ENCODE results near the gene ABCF1. TPM values are rescaled to one million over a fixed set of nuclear protein-coding genes. Genes with fewer than 3 reads are reported as not detected.
"Not testable (repeated sequence)": the region's sequence is repeated elsewhere in the genome, so short reads cannot be mapped to it uniquely, and the experiment has no call there.

The ABCF1 gene
- polyA plus RNA-seq (22.6 to 67.1 TPM (median 30.0 TPM) in 3 replicates), polyA minus RNA-seq (49.7 to 96.2 TPM (median 62.8 TPM) in 3 replicates)
- 76.5 TPM for polyA plus RNA-seq (2011; ENCODE audit: low read depth)
- 33.9 and 38.8 TPM in 2 replicates for polyA plus RNA-seq (2011; cell fraction: cytosol; rRNA removed)
- polyA plus RNA-seq (2011; cell fraction: nucleus; rRNA removed): 64.3 and 73.5 TPM in 2 replicates
- 47.7 and 85.8 TPM in 2 replicates for polyA plus RNA-seq (2012; ENCODE audit: low replicate concordance)
- 42.6 TPM for polyA minus RNA-seq (2011; cell fraction: cytosol; rRNA and poly(A)+ RNA removed)
- polyA minus RNA-seq (2011; cell fraction: nucleus; rRNA and poly(A)+ RNA removed): 31.0 and 46.8 TPM in 2 replicates

GRCh38 chr6:30571075-30571761, at the start of gene ABCF1:
ABCF1 (plus strand) TSS chr6:30571442; CDS start chr6:30571488, 46 bp downstream.
- H3K4me3 ChIP-seq (ENCODE audit: control insufficient read depth in 2 of 3, extremely low read depth in 1 of 3, insufficient read depth in 2 of 3, low read depth in 1 of 3, low read length in 3 of 3): peak within 1 kb of the TSS; percentile 62 to 89 (median 87)
- peak within 1 kb of the TSS; percentile 98 for H3K9ac ChIP-seq (ENCODE audit: control insufficient read depth, extremely low read depth, insufficient read depth, low read length)
- H3K4me2 ChIP-seq (ENCODE audit: control insufficient read depth, extremely low read depth, insufficient read depth, low read depth, low read length): peak within 1 kb of the TSS; percentile 87
- no peaks in the 10 kb centered on the region for H3K27me3 ChIP-seq (ENCODE audit: control insufficient read depth, extremely low read depth, insufficient read depth, low read length)
- dilution Hi-C loops (cut with MboI; ENCODE audit: extremely low pct_ligation_motif_present, low sequenced_read_pairs): no loop called here
- H3K27ac ChIP-seq (ENCODE audit: control insufficient read depth, insufficient read depth, low read length): peak within 1 kb of the TSS; percentile 97
- DNase-seq (ENCODE audit: low read depth, low spot score): peak; percentile 78
- no peaks in the 10 kb centered on the region for H3K9me3 ChIP-seq (ENCODE audit: control insufficient read depth, low read depth, low read length)
- H3K4me1 ChIP-seq (ENCODE audit: control insufficient read depth, extremely low read depth, insufficient read depth, low read length): peaks cover 19% of the 10 kb centered on the region
- H3K79me2 ChIP-seq (ENCODE audit: control insufficient read depth, insufficient read depth, low read length): peaks cover 46% of the 10 kb centered on the region
- H3K36me3 ChIP-seq (ENCODE audit: control insufficient read depth in 2 of 2, extremely low read depth in 1 of 2, insufficient read depth in 2 of 2, low read length in 2 of 2): peaks cover 3 to 10% of the 10 kb centered on the region in 2 experiments
- H2AFZ ChIP-seq (ENCODE audit: control insufficient read depth, low read length): peak within 1 kb of the TSS; percentile 99
- TF ChIP-seq EZH2 (IDR thresholded peaks at IDR 0.05; ENCODE audit: low read length) (no peak), CTCF (optimal IDR thresholded peaks at IDR 0.05 in 1 of 3, IDR thresholded peaks at IDR 0.05 in 1 of 3, conservative IDR thresholded peaks at IDR 0.05 in 1 of 3; ENCODE audit: extremely low read depth in 1 of 3, insufficient read depth in 2 of 3, low read length in 3 of 3) (no peak)
- H4K20me1 ChIP-seq (ENCODE audit: control insufficient read depth, extremely low read depth, insufficient read depth, low read length): peaks cover 14% of the 10 kb centered on the region
- no peaks in the 10 kb centered on the region for H3K9me1 ChIP-seq (ENCODE audit: control insufficient read depth, extremely low read depth, insufficient read depth, low read length)
- no peak for FAIRE-seq

- H2AFZ ChIP-seq (ENCODE audit: control insufficient read depth, low read length); H3K9me1 ChIP-seq (ENCODE audit: control insufficient read depth, extremely low read depth, insufficient read depth, low read length); H3K79me2 ChIP-seq (ENCODE audit: control insufficient read depth, insufficient read depth, low read length); H3K9ac ChIP-seq (ENCODE audit: control insufficient read depth, extremely low read depth, insufficient read depth, low read length); H3K36me3 ChIP-seq (ENCODE audit: control insufficient read depth in 2 of 2, extremely low read depth in 1 of 2, insufficient read depth in 2 of 2, low read length in 2 of 2); H3K4me3 ChIP-seq (ENCODE audit: control insufficient read depth in 2 of 3, extremely low read depth in 1 of 3, insufficient read depth in 2 of 3, low read depth in 1 of 3, low read length in 3 of 3); H4K20me1 ChIP-seq (ENCODE audit: control insufficient read depth, extremely low read depth, insufficient read depth, low read length); DNase-seq (ENCODE audit: low read depth, low spot score); FAIRE-seq; H3K27me3 ChIP-seq (ENCODE audit: control insufficient read depth, extremely low read depth, insufficient read depth, low read length); H3K9me3 ChIP-seq (ENCODE audit: control insufficient read depth, low read depth, low read length); dilution Hi-C loops (cut with MboI; ENCODE audit: extremely low pct_ligation_motif_present, low sequenced_read_pairs): not testable (repeated sequence)
- Histone ChIP-seq H3K4me2 (ENCODE audit: control insufficient read depth, extremely low read depth, insufficient read depth, low read depth, low read length) (peak overlapping the region; percentile 10), H3K4me1 (ENCODE audit: control insufficient read depth, extremely low read depth, insufficient read depth, low read length) (peaks cover 17% of the 10 kb centered on the region), H3K27ac (ENCODE audit: control insufficient read depth, insufficient read depth, low read length) (peak overlapping the region; percentile 69)
These were observed 49.3 kb upstream of the ABCF1 start for GRCh38 chr6:30521952-30522351.

GRCh38 chr6:30526444-30526843, 44.8 kb upstream of the ABCF1 start:
- FAIRE-seq; H3K27ac ChIP-seq (ENCODE audit: control insufficient read depth, insufficient read depth, low read length); H3K9me3 ChIP-seq (ENCODE audit: control insufficient read depth, low read depth, low read length); H3K79me2 ChIP-seq (ENCODE audit: control insufficient read depth, insufficient read depth, low read length); H3K4me3 ChIP-seq (ENCODE audit: control insufficient read depth in 2 of 3, extremely low read depth in 1 of 3, insufficient read depth in 2 of 3, low read depth in 1 of 3, low read length in 3 of 3); DNase-seq (ENCODE audit: low read depth, low spot score); dilution Hi-C loops (cut with MboI; ENCODE audit: extremely low pct_ligation_motif_present, low sequenced_read_pairs); H3K4me2 ChIP-seq (ENCODE audit: control insufficient read depth, extremely low read depth, insufficient read depth, low read depth, low read length); H4K20me1 ChIP-seq (ENCODE audit: control insufficient read depth, extremely low read depth, insufficient read depth, low read length); H3K36me3 ChIP-seq (ENCODE audit: control insufficient read depth in 2 of 2, extremely low read depth in 1 of 2, insufficient read depth in 2 of 2, low read length in 2 of 2); H3K4me1 ChIP-seq (ENCODE audit: control insufficient read depth, extremely low read depth, insufficient read depth, low read length); H3K27me3 ChIP-seq (ENCODE audit: control insufficient read depth, extremely low read depth, insufficient read depth, low read length); H3K9ac ChIP-seq (ENCODE audit: control insufficient read depth, extremely low read depth, insufficient read depth, low read length); H3K9me1 ChIP-seq (ENCODE audit: control insufficient read depth, extremely low read depth, insufficient read depth, low read length); H2AFZ ChIP-seq (ENCODE audit: control insufficient read depth, low read length): not testable (repeated sequence)

GRCh38 chr6:30529349-30529875, 41.8 kb upstream of the ABCF1 start:
- H3K9ac ChIP-seq (ENCODE audit: control insufficient read depth, extremely low read depth, insufficient read depth, low read length); FAIRE-seq; H3K27ac ChIP-seq (ENCODE audit: control insufficient read depth, insufficient read depth, low read length); H4K20me1 ChIP-seq (ENCODE audit: control insufficient read depth, extremely low read depth, insufficient read depth, low read length); H3K36me3 ChIP-seq (ENCODE audit: control insufficient read depth in 2 of 2, extremely low read depth in 1 of 2, insufficient read depth in 2 of 2, low read length in 2 of 2); H3K4me1 ChIP-seq (ENCODE audit: control insufficient read depth, extremely low read depth, insufficient read depth, low read length); H3K9me1 ChIP-seq (ENCODE audit: control insufficient read depth, extremely low read depth, insufficient read depth, low read length); H3K4me3 ChIP-seq (ENCODE audit: control insufficient read depth in 2 of 3, extremely low read depth in 1 of 3, insufficient read depth in 2 of 3, low read depth in 1 of 3, low read length in 3 of 3); H3K4me2 ChIP-seq (ENCODE audit: control insufficient read depth, extremely low read depth, insufficient read depth, low read depth, low read length); H3K9me3 ChIP-seq (ENCODE audit: control insufficient read depth, low read depth, low read length); H2AFZ ChIP-seq (ENCODE audit: control insufficient read depth, low read length); H3K79me2 ChIP-seq (ENCODE audit: control insufficient read depth, insufficient read depth, low read length); H3K27me3 ChIP-seq (ENCODE audit: control insufficient read depth, extremely low read depth, insufficient read depth, low read length); DNase-seq (ENCODE audit: low read depth, low spot score); dilution Hi-C loops (cut with MboI; ENCODE audit: extremely low pct_ligation_motif_present, low sequenced_read_pairs): not testable (repeated sequence)
